HG02571 (cell line): Measurements from ENCODE around the gene SLC16A12.
"Not testable (repeated sequence)": the region's sequence is repeated elsewhere in the genome, so short reads cannot be mapped to it uniquely, and the experiment has no call there.

Experiments used
- ATAC-seq: cut with Tn5 transposase; IDR thresholded peaks from one replicate; pipeline ENCODE4 v1.9.1; 2021; ENCODE audit warnings: mild to moderate bottlenecking, moderate library complexity; ENCODE audit not compliant: unreplicated experiment

Gene SLC16A12

GRCh38 chr10:89474452-89474851, 60.9 kb downstream of the SLC16A12 start:
- no peak for ATAC-seq

GRCh38 chr10:89471110-89471809, 64.1 kb downstream of the SLC16A12 start:
- ATAC-seq: no peak

- ATAC-seq: no peak
Observed at GRCh38 chr10:89470628-89471027, 64.8 kb downstream of the SLC16A12 start.

GRCh38 chr10:89469517-89469916, 65.9 kb downstream of the SLC16A12 start:
- ATAC-seq: no peak

GRCh38 chr10:89468191-89468965, 67.0 kb downstream of the SLC16A12 start:
- no peak for ATAC-seq

GRCh38 chr10:89466599-89467035, 68.8 kb downstream of the SLC16A12 start:
- no peak for ATAC-seq

- no peak for ATAC-seq
Observed at GRCh38 chr10:89465196-89465595, 70.2 kb downstream of the SLC16A12 start.

GRCh38 chr10:89463846-89464537, 71.4 kb downstream of the SLC16A12 start:
- no peak for ATAC-seq

- no peak for ATAC-seq
Observed at GRCh38 chr10:89458784-89459183, 76.6 kb downstream of the SLC16A12 start.

- no peak for ATAC-seq
Observed at GRCh38 chr10:89458291-89458690, 77.1 kb downstream of the SLC16A12 start.

- no peak for ATAC-seq
Observed at GRCh38 chr10:89454561-89455347, 80.6 kb downstream of the SLC16A12 start.

- ATAC-seq: no peak
Observed at GRCh38 chr10:89452193-89452592, 83.2 kb downstream of the SLC16A12 start.

GRCh38 chr10:89450901-89451300, 84.5 kb downstream of the SLC16A12 start:
- ATAC-seq: no peak

GRCh38 chr10:89444819-89445218, 90.6 kb downstream of the SLC16A12 start:
- ATAC-seq: not testable (repeated sequence)

- no peak for ATAC-seq
Observed at GRCh38 chr10:89442289-89442688, 93.1 kb downstream of the SLC16A12 start.

GRCh38 chr10:89440226-89441009, 95.0 kb downstream of the SLC16A12 start:
- ATAC-seq: no peak

- ATAC-seq: no peak
Observed at GRCh38 chr10:89438525-89438924, 96.9 kb downstream of the SLC16A12 start.

- no peak for ATAC-seq
Observed at GRCh38 chr10:89431977-89432376, 103.4 kb downstream of the SLC16A12 start.

- ATAC-seq: no peak
Observed at GRCh38 chr10:89428877-89429276, 106.5 kb downstream of the SLC16A12 start.

GRCh38 chr10:89427629-89428028, 107.8 kb downstream of the SLC16A12 start:
- no peak for ATAC-seq
